HG02642 (cell line): Measurements from ENCODE around the gene THAP12.

Experiments
- ATAC-seq: cut with Tn5 transposase; IDR thresholded peaks from one replicate; pipeline ENCODE4 v1.9.1; 2021; ENCODE audit warnings: mild to moderate bottlenecking; ENCODE audit not compliant: unreplicated experiment, poor library complexity

THAP12 gene

DNA sequence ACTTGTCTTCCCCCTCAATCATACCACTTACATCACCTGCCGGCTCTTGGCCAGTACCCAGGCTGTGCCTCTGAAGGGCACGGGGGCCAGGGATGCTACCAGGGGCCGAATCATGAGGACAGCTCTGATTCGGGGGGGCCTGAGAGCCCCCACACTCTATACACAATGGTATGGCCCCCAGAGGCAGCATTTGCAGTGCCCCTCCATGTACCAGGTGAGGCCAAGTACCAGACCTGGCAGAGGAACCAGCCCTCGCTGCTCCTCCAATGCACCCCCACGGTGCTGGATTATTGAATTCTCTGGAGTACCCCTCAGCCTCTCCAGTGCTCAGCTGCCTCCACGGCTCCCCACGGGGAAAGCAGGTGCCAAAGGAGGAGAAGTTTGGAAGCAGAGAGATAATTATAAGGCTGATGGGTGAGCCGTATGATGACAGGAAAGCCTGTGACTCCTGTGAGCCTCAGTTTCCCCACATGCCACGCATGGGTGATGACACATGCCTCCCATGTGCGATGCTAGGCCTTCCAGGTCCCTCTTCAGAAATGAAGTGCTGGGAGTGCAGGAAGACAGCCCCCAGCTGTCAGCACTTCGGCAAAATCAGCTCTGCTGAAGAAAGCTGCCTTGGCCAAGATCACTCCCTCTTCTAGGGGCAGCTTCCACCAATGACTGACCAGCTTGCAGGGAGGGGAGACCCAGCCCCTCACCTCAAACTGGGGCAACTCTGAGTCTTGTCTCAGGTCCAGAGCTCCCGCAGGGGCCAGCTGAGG, 69.9 kb downstream of the THAP12 start:
- ATAC-seq: no peak

DNA sequence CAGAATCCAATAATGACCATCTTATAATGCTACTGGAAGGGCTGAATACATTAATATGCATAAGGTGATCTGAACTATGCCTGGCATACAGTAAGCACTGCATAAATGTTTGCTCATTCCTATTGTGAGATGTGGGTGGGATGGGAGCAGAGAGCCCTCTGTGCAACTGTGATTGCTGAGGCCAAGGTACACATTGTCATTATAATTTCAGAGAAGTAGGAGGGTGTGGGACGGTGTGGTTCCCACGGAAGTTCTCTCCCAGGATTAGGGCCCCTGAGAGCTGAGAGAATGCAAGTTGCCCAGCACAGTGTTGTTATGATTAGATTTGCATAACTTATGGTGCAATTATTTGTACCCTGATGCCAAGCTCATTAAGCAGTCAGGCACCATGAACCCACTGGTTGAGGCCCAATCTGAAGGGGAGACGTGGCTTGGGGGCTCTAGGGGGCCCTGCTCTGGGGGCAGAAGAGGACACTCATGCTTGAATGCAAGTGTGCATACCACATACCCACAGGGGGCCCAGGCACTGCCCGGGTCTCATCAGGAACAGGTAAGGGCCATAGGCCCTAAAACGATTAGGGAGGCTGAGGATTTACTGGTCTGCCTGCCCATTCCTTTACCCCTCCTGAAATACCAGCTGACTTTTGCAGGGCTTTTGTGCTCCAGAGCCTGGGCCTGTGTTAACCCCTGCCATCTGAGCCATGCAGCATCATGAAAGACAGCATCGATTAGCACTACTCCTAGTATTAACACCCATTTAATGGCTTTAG, 72.8 kb downstream of the THAP12 start:
- ATAC-seq: no peak

DNA sequence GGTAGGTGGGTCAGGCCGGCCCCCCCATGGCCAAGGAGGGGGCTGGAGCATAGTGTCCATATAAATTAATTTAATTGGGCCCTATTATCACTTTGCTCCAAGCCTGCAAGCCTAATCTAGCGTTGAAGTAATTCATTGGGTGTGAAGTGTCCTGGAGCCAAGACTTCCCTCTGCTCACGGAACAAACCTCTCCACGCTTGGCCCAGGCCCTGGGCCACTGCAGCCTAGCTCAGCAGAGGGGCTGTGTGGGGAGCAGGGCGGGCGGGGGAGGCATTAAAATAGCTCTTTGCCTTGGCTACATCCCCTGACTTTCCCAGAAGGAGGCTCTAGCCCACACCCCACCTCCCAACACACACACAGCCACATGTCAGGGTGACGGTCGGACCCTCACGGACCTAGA, 73.5 kb downstream of the THAP12 start:
- no peak for ATAC-seq

DNA sequence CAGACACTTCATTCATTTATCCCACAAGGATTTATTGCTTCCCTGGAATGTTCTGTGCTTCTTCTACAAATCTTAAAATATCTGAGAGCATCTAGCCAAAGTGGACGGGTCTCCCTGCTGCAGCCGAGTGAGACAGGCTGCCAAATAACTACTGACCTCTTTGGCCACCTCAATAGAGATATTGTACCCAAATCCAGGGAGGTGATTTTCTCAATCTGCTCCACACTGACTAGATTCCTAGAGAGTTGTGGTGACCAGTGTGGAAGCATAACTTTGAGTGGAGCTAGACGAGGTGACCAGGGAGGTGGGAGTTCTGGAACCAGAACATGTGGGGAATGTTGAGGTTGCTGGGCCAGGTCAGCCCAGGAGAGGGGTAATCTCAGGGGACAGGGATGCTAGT, 77.5 kb downstream of the THAP12 start:
- no peak for ATAC-seq

DNA sequence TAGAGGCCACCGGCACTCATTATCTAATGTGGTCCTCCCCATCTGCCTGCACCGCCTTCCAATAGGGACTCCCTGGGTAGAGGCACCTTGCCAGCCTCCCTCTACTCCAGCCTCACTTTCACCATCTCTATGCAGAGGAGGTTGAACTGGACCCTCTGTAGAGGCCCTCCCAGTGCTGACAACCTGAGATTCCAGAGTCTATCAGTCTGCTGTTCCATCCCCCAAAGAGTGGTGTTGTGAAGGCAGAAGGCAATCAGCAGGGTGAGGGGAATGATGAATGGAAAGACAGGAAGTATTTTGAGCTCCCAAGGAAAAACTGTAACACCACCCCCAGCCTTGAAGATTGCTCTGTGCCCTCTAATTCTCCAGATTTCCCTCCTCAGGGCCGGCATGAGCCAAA, 77.9 kb downstream of the THAP12 start:
- ATAC-seq: no peak
